Measurements from ENCODE around the gene XPO1.
"Not testable (repeated sequence)": the region's sequence is repeated elsewhere in the genome, so short reads cannot be mapped to it uniquely, and the experiment has no call there.

XPO1 gene

DNA sequence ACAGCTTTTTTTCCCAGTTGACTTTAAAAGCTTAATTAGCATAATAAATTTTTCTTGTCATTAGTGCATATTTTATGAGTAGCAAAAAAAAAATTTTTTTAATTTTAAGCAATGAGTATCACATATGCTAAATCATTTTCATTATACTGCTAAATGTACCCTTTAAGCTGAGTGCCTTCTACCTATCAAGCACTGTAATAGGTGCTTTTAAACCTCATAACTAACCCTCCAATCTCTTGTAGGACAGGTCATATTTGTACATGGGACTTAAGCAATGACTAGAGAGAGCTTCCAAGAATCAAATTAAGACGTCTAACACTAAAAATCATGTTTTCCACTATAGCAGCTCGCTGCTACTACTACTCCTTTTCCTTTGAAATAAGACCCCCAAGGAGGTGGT is 7.4 kb downstream of the XPO1 start:
- DNase-seq = no peak

DNA sequence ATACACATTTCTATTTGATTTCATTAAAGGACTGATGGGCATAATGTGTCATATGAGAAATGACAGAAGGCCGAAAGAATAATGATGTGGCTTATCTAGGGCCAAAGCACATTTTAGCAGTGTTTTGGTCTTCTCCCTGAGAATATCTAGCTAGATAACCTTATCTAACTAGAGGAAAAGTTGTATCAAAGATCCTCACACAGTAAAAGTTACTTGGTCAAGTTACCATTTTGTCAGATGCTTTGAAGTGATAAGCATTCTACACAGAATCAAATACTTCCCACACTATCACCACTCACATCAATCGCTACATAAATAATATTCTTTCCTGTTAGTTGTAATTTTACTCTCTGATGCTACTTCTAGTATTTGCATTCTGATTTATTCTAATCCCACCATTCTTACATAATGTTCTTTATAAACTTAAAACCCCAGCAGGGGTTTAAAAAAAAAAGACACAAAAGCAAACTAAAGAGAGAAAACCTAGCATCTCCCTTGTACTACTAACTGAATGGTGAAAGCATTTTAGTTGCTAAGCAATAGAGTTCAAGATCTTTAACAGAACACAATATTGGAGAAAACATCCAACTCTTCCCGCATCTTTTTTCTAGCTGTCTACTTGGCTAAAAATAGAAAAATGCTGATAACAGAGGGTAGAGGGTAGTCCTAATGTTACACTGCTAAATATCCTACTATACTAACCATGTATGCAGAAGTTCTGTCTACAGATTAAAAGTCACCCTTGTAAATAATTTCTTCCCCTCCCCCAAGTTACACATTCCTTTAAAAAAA is 8.0 kb downstream of the XPO1 start:
- DNase-seq = no peak

DNA sequence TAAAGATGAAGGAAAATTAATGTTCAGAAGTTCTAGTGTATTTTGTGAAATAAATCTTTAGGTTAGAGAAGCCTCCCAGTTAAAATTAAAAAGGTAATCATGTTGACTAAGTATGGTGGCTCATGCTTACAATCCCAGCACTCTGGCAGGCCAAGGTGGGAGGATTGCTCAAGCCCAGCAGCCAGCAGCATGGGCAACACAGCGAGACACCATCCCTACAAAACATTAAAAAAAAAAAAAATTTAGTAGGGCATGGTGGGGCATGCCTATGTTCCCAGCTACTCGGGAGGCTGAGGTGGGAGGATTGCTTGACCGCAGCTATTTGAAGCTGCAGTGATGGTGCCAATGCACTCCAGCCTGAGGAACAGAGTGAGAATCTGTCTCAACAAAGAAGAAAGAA is 17.9 kb downstream of the XPO1 start:
- DNase-seq = no peak

DNA sequence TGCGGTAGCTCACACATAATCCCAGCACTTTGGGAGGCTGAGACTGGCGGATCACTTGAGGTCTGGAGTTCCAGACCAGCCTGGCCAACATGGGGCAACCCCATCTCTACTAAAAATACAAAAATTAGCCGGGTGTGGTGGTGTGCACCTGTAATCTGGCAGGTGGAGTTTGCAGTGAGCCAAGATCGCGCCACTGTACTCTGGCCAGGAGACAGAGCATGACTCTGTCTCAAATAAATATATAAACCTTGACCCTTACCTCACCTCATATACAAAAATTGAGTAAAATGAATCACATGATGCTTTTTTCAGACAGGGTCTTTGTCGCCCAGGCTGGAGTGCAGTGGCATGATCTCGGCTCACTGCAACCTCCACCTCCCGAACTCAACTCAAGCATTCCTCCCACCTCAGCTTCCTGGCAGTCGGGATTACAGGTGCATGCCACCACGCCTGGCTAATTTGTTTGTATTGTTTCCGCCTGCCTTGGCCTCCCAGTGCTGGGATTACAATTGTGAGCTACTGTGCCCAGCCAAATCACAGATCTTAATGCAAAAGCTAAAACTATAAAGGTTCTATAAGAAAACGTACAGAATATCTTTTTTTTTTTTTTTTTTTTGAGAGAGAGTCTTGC is 25.3 kb downstream of the XPO1 start:
- no peak for DNase-seq

DNA sequence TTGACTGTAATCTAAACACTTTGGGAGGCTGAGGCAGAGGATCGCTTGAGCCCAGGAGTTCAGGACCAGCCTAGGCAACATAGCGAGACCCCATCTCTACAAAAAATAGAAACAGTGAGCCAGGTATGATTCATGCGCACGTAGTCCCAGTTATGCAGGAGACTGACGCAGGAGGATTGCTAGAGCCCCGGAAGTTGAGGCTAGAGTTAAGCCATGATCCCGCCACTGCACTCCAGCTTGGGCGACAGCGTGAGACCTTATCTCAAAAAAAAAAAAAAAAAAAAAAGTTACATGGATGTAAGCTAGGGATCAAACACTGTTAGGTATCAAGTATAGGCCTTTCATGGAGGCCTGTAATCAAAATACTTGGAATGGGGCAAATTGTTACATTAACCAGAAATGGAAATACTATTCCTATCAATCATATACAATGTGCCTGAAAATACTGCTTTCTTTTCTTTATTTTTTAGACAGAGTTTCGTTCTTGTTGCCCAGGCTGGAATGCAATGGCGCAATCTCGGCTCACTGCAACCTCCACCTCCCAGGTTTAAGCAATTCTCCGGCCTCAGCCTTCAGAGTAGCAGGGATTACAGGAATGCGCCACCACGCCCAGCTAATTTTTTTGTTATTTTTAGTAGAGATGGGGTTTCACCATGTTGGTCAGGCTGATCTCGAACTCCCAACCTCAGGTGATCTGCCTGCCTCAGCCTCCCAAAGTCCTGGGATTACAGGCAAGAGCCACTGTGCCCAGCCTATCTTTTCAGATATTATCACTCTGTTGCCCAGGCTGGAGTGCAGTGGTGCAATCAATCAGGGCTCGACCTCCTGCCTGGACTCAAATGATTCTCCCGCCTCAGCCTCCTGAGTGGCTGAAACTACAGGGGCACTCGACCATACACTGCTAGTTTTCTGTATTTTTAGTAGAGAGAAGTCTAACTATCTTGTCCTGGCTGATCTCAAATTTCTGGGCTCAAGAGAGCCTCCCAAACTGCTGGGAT is 27.2 kb downstream of the XPO1 start:
- no peak for DNase-seq

DNA sequence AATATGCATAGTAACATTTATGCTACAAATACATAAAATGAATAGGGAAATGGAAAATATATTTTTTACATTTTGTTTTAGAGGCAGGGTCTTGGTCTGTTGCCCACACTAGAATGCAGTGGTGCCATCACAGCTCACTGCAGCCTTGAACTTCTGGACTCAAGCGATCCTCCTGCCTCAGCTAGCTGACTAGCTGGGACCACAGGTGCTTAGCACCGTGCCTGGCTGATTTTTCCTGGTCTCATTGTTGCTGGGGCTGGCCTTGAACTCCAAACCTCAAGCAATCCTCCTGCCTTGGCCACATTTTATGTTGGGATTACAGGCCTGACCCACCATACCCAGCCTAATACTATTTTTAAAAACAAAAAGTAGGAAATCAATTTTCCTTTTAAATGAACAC is 33.2 kb downstream of the XPO1 start:
- no peak for DNase-seq

DNA sequence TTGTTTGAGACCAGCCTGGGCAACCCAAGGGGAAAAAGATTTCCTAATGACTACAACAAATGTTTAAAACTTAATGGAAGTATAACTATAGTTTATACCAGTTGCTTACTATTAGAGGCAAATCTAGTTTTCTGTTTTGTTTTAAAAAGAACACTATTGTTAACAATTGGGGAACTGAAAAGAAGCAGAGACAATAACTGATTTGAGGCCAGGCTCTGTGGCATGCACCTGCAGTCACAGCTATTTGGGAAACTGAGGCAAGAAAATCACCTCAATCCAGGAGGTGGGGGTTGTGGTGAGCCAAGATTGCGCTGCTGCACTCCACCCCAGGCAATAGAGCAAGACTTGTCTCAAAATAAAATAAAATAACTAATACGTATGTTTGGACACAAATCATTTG is 39.1 kb downstream of the XPO1 start:
- DNase-seq = no peak

DNA sequence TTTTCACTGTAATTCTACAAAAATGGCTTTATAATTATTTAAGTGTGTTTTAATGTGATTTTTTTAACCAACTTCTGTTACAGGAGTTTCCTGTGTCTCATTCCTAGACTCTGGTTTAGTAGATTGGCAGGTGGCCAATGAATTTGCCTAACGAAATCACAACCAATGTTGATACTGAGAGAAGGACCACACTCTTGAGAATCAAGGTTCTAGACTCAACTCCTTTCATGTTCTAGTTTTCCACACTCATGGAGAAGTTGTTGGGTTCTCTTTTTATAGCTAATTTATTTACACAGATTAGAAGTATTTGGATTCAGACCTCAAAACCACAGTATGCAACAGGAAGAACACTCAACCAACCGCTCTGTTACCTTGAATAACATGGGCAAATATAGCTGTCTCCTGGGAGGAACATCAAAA is 44.6 kb downstream of the XPO1 start:
- peak in 1 of 2 donors; percentile 14 for DNase-seq

DNA sequence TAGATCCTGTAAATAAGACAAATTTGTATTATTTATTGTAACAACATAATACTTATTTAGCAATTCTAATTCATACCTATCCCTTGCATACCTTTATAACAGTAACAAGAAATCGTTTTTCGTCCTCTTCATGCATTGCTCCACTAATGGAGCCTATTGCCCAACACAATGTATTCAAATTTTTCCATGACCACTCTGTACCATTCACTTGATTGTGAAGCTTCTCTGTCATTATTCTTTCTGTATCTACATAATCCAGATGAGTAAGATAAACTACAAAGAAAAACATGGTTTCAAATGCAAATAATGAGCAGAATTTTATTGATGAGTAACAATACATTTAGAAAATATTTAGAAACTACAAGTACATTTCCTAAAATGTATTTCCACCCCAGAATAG is 45.7 kb downstream of the XPO1 start:
- no peak for DNase-seq

DNA sequence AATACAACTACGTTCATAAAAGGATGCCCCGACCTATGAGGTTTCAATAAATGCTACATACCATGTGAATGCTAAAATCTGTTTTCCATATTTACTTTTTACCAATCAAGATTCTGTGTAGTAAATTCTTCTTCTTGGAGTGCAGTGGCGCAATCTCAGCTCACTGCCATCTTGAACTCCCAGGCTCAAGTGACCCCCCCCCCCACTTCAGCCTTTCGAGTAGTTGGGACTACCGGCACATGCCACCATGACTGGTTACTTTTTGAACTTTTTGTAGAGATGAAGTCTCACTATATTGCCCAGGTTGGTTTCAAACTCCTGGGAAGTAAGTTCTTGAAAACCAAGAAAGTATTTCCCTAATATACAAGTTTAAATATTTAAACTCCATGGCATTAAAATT is 52.9 kb downstream of the XPO1 start:
- no peak for DNase-seq

DNA sequence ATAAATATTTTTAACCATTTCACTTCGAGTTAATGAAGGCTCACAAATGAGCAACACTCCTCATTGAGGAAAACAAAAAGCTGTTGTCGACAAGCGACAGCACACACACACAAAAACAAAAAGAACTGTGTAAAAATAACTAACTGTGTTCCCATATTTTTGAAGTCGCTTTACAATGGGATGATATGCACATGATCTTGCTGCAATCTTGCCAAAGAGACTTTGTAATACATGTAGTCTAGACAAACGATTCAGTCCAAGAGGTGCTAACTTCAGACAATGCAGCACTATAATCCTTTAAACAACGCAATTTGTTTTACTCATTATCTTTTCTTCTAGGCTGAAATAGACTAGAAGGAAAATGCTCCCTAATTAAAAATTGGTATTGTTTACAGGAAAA is 60.1 kb downstream of the XPO1 start:
- DNase-seq = no peak

DNA sequence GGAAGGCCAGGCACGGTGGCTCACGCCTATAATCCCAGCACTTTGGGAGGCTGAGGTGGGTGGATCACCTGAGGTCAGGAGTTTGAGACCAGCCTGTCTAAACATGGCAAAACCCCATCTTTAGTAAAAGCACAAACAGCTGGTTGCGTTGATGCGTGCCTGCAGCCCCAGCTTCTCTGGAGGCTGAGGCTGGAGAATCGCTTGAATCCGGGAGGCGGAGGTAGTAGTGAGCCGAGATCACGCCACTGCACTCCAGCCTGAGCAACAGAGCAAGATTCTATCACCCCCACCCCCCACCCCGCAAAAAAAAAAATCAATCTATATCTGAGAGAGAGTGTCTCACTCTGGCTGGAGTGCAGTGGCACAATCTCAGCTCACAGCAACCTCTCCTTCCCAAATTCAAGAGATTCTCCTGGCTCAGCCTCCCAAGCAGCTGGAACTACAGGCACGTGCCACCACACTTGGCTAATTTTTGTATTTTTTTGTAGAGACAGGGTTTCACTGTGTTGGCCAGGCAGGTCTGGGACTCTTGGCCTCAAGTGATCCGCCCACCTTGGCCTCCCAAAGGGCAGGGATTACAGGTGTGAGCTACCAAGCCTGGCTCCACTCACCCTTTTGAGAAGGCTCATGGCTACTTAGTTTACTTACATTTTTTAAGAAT is 61.1 kb downstream of the XPO1 start:
- not testable (repeated sequence) for DNase-seq

DNA sequence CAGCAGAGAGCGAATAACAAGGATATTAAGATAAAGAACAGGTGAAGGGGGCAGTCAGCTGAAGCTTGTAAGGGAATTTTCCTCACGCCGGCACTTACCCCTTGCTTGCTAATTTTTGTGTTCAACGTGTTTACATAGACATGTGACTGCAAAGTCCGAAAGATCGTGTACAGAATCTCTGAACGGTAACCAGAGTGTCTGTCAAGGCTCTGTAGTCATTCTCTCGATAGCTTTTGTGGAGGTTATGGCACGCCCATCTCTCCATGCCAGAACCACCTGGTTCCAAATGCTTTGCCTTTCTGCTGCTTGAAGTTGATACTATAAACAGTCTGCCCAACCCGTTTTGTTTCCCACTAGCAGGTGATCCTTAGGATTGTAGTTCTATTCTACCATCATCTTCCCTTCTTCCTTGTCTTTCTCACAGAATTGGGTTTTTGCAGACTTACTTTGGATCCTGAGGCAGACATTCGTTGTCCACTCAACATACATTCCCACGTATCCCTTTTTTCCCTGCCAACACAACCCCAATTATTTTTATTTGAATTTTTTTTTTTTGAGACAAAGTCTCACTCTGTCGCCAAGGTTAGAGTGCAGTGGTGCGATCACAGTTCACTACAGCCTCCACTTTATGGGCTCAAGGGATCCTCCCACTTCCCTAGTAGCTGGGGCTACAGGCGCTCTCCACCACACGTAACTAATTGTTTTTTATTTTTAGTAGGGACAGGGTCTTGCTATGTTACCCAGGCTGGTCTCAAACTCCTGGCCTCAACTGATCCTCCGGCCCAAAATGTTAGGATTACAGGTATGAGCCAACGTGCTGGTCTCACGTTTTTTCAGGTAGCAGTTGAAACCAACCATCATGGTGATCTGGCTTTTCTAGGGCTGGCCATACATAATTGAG is 66.0 kb downstream of the XPO1 start:
- DNase-seq = peak; percentile 16 to 17

DNA sequence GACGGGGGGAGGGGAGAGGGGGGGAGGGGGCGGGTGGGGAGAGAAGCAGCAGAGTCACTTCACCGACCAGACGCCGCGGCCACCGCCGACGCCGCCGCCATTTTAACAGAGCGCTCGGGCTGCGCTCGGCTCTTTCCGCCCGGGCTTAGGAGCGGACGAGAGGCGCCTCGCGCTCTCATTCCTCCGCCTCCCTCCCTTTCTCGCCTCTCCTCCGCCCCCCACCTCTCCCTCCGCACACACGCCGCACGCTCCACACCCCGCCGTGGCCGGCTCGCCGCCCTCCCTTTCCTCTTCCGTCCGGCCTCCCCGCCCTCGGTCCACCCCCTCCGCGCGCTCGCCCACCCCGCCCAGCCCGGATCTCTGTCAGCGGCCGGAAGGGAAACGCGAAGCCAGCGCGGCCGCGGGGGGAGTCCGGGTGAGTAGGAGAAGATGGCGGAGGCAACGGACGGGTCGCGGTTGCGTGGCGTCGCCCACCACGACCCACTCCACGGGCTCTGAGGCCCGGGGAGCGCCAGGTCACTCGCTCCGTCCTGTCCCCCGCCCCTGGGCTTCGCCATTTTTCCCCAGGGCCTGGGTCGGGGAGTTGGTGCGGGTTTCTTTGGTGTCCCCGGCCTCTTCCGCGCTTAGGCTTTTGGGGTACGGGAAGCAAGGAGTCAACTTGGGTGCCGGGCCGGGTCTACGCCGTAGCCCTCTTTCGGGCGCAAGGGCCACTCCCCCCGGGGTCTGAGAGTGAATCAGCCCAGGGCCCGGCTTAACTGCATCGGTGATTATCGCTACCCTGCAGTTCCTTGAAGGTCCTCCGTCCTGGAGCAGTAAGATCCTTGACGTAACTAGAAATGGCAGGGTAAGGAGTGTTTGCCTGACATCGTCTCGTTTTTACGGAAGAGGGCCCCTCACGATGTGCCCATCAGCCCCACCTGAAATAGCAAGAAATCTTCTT is 66.9 kb downstream of the XPO1 start, which contains the start of gene USP34:
TSS of gene USP34 (minus strand) at position 123 of the 940 bp plus-strand sequence. CDS start 395 bp downstream, outside the sequence.
- DNase-seq = peak; percentile 85 to 90

DNA sequence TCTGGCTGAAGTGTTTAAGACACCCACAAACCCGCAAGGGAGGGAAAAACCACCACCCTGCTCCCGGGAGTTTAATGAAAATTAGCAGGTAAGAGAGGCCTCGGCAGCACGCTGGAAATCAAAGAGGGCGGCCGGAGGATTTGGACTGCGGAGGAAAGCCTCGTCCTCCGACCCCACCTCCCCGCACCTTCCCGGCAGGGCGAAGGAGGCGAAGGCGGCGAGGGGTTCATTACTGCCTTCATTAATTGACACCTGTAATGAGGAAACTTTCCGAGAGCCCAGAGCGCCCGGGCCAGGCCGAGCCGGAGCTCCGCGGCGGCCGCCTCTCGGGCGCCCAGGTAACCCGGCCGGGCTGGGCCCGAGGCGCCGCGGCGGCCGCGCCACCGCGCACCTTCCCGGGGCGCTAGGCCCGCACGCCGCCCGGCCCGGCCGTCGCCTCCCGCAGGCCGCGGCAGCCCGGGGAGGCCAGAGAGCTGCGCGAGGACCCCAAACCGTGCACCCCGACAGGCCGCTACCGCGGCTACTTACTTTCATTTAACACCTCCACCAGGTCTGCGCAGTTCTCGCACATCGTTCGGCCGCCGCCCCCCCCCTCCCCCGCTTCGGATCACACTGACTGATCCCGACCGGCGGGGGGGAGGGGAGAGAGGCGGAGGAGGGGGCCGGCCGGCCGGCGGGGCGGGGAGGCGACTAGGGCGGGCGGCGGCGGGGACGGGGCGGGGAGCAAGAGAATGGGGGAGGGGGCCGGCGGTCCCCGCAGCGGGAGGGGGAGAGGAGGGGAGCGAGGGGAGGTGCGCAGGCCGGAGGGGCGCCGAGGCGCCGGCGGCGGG is 67.8 kb downstream of the XPO1 start:
- DNase-seq = peak; percentile 85 to 86

DNA sequence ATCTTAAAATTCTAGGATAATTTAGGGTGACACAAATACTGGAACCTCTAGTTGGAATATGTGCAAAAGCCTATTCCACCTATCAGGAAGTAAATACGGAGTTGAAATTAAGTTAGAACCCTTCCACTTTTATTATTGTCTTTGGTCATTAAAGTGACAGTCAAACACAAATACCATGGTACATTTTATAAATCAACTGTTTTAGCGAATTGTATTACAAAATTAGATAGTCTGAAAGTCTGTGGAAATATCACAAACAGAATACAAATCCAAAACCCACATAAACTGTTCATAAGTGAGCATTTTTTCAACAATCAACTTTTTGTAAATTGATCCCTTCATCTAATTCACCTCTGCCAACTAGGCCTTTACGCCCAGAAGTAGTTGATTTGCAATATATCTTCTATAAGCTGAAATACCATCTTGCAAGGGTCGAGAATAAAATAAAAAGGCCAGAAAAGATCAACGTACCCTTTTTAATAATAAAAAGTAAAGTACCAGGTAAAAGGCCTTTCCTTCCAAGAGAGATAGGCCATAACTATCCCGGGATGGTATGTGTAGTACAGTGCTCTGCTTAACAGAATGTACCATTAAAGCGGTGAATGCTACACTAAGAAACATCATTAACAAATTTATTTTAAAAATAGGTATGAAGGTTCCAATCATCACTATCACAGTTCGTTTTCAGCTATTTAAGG is 68.6 kb downstream of the XPO1 start:
- no peak for DNase-seq

DNA sequence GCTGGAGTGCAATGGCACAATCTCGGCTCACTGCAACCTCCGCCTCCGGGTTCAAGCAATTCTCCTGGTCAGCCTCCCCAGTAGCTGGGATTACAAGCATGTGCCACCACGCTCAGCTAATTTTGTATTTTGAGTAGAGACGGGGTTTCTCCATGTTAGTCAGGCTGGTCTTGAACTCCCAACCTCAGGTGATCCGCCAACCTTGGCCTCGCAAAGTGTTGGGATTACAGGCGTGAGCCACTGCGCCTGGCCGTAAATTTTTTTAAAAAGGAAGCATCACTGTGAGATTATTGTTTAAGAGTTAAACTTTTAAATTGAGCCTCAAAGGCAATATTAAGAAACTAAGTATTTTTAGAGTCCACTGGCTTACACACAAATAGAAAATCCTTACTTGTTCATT is 69.9 kb downstream of the XPO1 start:
- not testable (repeated sequence) for DNase-seq

DNA sequence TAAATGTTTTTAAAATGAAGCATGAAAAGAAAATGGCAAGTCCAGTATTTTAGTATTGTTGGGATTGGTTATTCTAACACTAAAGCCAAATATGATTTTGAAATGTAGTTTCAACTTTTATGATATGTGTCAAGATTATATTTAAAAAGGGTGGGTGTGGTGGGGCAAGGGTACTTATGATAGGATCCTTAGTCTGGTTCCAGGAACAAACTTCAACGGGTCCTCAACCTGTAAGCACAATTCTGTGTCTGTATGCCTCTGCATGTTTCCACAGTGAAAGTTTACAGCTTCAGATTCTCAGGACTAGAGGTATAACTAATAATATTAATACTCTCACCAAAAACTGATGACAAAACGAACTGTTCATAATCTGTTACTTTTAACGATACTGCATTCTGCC is 73.1 kb downstream of the XPO1 start:
- no peak for DNase-seq
